Stomach (tissue), 9 donors: Measurements from ENCODE around the gene RYR3. TPM values are rescaled to one million over a fixed set of nuclear protein-coding genes. Genes with fewer than 3 reads are reported as not detected.

ENCODE experiments used
- DNase-seq, 2 donors: peaks; one replicate each; pipeline versions ENCODE4 v3.0.0 to v3.0.0-alpha.2; 2013 to 2019
- H3K27ac ChIP-seq, 5 donors: fragments of 200-600 bp in 4 of 5; sonication (generic) in 4 of 5; one replicate each; pipeline ENCODE4 v1.5.1; 2013 to 2019; ENCODE audit warnings: mild to moderate bottlenecking in 1 of 5, moderate library complexity in 1 of 5
- H3K27me3 ChIP-seq, 3 donors: fragments of 200-600 bp; sonication (generic); one replicate each; pipeline ENCODE4 v1.5.1; 2017 to 2019; ENCODE audit warnings: mixed run types in 1 of 3
- H3K36me3 ChIP-seq, 4 donors: fragments of 200-600 bp; sonication (generic); 1 replicate in 3 of 4; 2 replicates in 1 of 4; pipeline ENCODE4 v1.5.1; 2016 to 2019
- H3K4me1 ChIP-seq, 4 donors: fragments of 200-600 bp; sonication (generic); one replicate each; pipeline ENCODE4 v1.5.1; 2016 to 2019
- H3K4me3 ChIP-seq, 4 donors: fragments of 200-600 bp; sonication (generic) in 3 of 4; one replicate each; pipeline ENCODE4 v1.5.1; 2016 to 2019; ENCODE audit warnings: mild to moderate bottlenecking in 1 of 4
- H3K9me3 ChIP-seq, 4 donors: fragments of 200-600 bp; sonication (generic); one replicate each; pipeline ENCODE4 v1.5.1; 2016 to 2019
- CTCF ChIP-seq, 7 experiments: fragments of 450-650 bp in 4 of 7; fragments of 200-600 bp in 3 of 7; sonication (generic) in 3 of 7; IDR thresholded peaks; one replicate each; pipeline ENCODE4 v1.5.1; 2016 to 2019; ENCODE audit warnings: antibody characterized with exemption in 7 of 7, control low read depth in 2 of 7, mild to moderate bottlenecking in 1 of 7
- EP300 ChIP-seq: sonication (generic); formaldehyde crosslinking; IDR thresholded peaks from one replicate; pipeline ENCODE4 v1.6.1; 2017; ENCODE audit warnings: antibody characterized with exemption
- POLR2A ChIP-seq, 4 donors: fragments of 450-650 bp; IDR thresholded peaks; one replicate each; pipeline ENCODE4 v1.6.1; 2016; ENCODE audit warnings: antibody characterized with exemption in 4 of 4, control low read depth in 2 of 4, mild to moderate bottlenecking in 1 of 4, moderate library complexity in 1 of 4
- POLR2AphosphoS5 ChIP-seq, 3 donors: sonication (generic); formaldehyde crosslinking; IDR thresholded peaks; one replicate each; pipeline ENCODE4 v1.6.1; 2016; ENCODE audit warnings: antibody characterized with exemption in 3 of 3
- WGBS, 5 donors: extraction: QIAGEN DNeasy Blood & Tissue Kit in 3 of 5; methylation state at CpG; one replicate each; pipeline versions ENCODE4 v1.1.5 to v1.1.7; 2013 to 2018; 5-methylcytosine and 5-hydroxymethylcytosine counted together
- intact Hi-C: fragments of 100-400 bp; cut with DNase I; formaldehyde crosslinking; loops from one replicate; pipeline ENCODE4 v1.15.1; 2023; ENCODE audit warnings: low total_unique reads
- polyA plus RNA-seq, 3 donors: library from polyadenylated mRNA; stranded (reverse); fragments of 200-250 nt; gene quantifications; one replicate each; pipeline ENCODE4 v1.2.3, GENCODE V29; 2013
- total RNA-seq, 5 donors: library from RNA; depleted of rRNA; stranded (reverse); fragments of >200 nt; gene quantifications; one replicate each; pipeline versions ENCODE4 v1.1.0 to v1.2.3, GENCODE V29; 2014 to 2016
- donor health status: healthy with polysubstance abuse.
- donor health status: Bipolar disorder and iron deficiency.
- donor health status: healthy.

Gene RYR3
- total and polyA plus RNA-seq, 8 donors: 0.12 to 36.2 (median 4.0) TPM

- intact Hi-C loops: no loop called here
- WGBS, 5 donors: 46 to 50% (median 48%) methylated on average over 9 of the region's 9 CpGs
- Histone ChIP-seq H3K36me3 (peaks cover 0 to 5% (median 0%) of the 10 kb centered on the region in 4 donors), H3K9me3 (no peaks in the 10 kb centered on the region), H3K4me1 (no peaks in the 10 kb centered on the region), H3K4me3 (no peak overlapping the region), H3K27me3 (no peaks in the 10 kb centered on the region), H3K27ac (no peak overlapping the region)
- TF ChIP-seq CTCF (IDR thresholded peaks at IDR 0.05): no peak
- TF ChIP-seq POLR2AphosphoS5 (IDR thresholded peaks at IDR 0.05): no peak
- no peak for TF ChIP-seq EP300
- no peak for TF ChIP-seq POLR2A (IDR thresholded peaks at IDR 0.05)
- no peak for DNase-seq
Observed at GRCh38 chr15:33834892-33835743, 524.4 kb downstream of the RYR3 start.

GRCh38 chr15:33837294-33837693 lies 526.5 kb downstream of the RYR3 start:
- Histone ChIP-seq H3K27me3 (no peaks in the 10 kb centered on the region), H3K27ac (no peak overlapping the region), H3K4me1 (no peaks in the 10 kb centered on the region), H3K4me3 (no peak overlapping the region), H3K36me3 (peaks cover 0 to 5% (median 0%) of the 10 kb centered on the region in 4 donors), H3K9me3 (no peaks in the 10 kb centered on the region)
- 85 to 97% (median 88%) methylated on average over 1 of the region's 1 CpG for WGBS, 5 donors
- no peak for TF ChIP-seq POLR2AphosphoS5 (IDR thresholded peaks at IDR 0.05)
- TF ChIP-seq POLR2A (IDR thresholded peaks at IDR 0.05): no peak
- TF ChIP-seq CTCF (IDR thresholded peaks at IDR 0.05): no peak
- no peak for TF ChIP-seq EP300
- DNase-seq: no peak
- intact Hi-C loops: no loop called here

GRCh38 chr15:33839540-33839939 lies 528.8 kb downstream of the RYR3 start:
- Histone ChIP-seq H3K4me3 (no peak overlapping the region), H3K4me1 (no peaks in the 10 kb centered on the region), H3K9me3 (no peaks in the 10 kb centered on the region), H3K27me3 (no peaks in the 10 kb centered on the region), H3K27ac (no peak overlapping the region), H3K36me3 (peaks cover 0 to 5% (median 0%) of the 10 kb centered on the region in 4 donors)
- no peak for DNase-seq
- intact Hi-C loops: no loop called here
- 90 to 100% (median 93%) methylated on average over 2 of the region's 2 CpGs for WGBS, 5 donors
- no peak for TF ChIP-seq CTCF (IDR thresholded peaks at IDR 0.05)

GRCh38 chr15:33840615-33841014 lies 529.8 kb downstream of the RYR3 start:
- intact Hi-C loops: loop anchor here (10.0 kb wide), 1 partner anchor 56 kb away; no protein-coding TSS in a partner anchor
- Histone ChIP-seq H3K4me1 (no peaks in the 10 kb centered on the region), H3K27ac (no peak overlapping the region), H3K36me3 (peaks cover 0 to 13% (median 0%) of the 10 kb centered on the region in 4 donors), H3K9me3 (no peaks in the 10 kb centered on the region), H3K27me3 (no peaks in the 10 kb centered on the region), H3K4me3 (no peak overlapping the region)
- no peak for TF ChIP-seq EP300
- TF ChIP-seq CTCF (IDR thresholded peaks at IDR 0.05): no peak
- TF ChIP-seq POLR2A (IDR thresholded peaks at IDR 0.05): no peak
- no peak for TF ChIP-seq POLR2AphosphoS5 (IDR thresholded peaks at IDR 0.05)
- WGBS, 5 donors: 91 to 97% (median 94%) methylated on average over 3 of the region's 3 CpGs
- no peak for DNase-seq
